HepG2 (cell line): Measurements from ENCODE around the gene RGMA. TPM values are rescaled to one million over a fixed set of nuclear protein-coding genes. Genes with fewer than 3 reads are reported as not detected.

ENCODE experiments used
- ATAC-seq: fragments of 200-7000 bp; cut with Tn5 transposase; 3 replicates; pipeline ENCODE4 v1.9.1; 2020; ENCODE audit warnings: mild to moderate bottlenecking, moderate library complexity
- BruUV-seq: library from RNA; stranded (reverse); fragments of 400-500 nt; replicated peaks from 2 replicates; lab custom pipeline; 2021; lab: Mats Ljungman, UMichigan
- CTCF ChIA-PET: fragments of 300-600 bp; formaldehyde crosslinking; extraction: SDS; loops from one replicate; lab custom pipeline; 2021; ENCODE audit warnings: low total read pairs, inconsistent platforms, low intra/inter-chr PET ratio; lab: Yijun Ruan, JAX
- POLR2A ChIA-PET: fragments of 350-600 bp; sonication (Branson Sonifier 250); formaldehyde crosslinking; loops from one replicate; lab custom pipeline; 2020; ENCODE audit warnings: antibody characterized with exemption, inconsistent platforms; lab: Yijun Ruan, JAX
- DNase-seq: peaks from one replicate; pipeline ENCODE4 v3.0.0-alpha.2; 2015; ENCODE audit warnings: low spot score
- FAIRE-seq: peaks from 3 replicates; lab custom pipeline; 2011; peaks lifted over from hg19 to GRCh38; lab: Jason Lieb, UNC
- H2AFZ ChIP-seq: one replicate; pipeline ENCODE4 v1.6.1; 2011; ENCODE audit warnings: low read length, inconsistent platforms
- H3K27ac ChIP-seq: fragments of 300-600 bp; 3 replicates; pipeline ENCODE4 v1.8.0; 2011; ENCODE audit warnings: mixed run types, mild to moderate bottlenecking, mixed read lengths, low read length, inconsistent platforms; ENCODE audit not compliant: insufficient read depth; ENCODE audit errors: extremely low read length
- H3K27me3 ChIP-seq, 2 experiments: fragments of 200-600 bp in 1 of 2; 2 replicates in 1 of 2; 3 replicates in 1 of 2; pipeline versions ENCODE4 v1.6.0 to v1.8.0; 2011; ENCODE audit warnings: low read length in 2 of 2, mild to moderate bottlenecking in 2 of 2, moderate library complexity in 2 of 2, inconsistent platforms in 1 of 2; ENCODE audit not compliant: insufficient read depth in 2 of 2, control insufficient read depth in 1 of 2
- H3K36me3 ChIP-seq, 2 experiments: fragments of 200-600 bp in 1 of 2; replicated peaks in 1 of 2; 2 replicates in 1 of 2; 3 replicates in 1 of 2; pipeline versions ENCODE4 v1.5.1 to v1.8.0; 2011; ENCODE audit warnings: low read length in 2 of 2, inconsistent platforms in 1 of 2; ENCODE audit not compliant: insufficient read depth in 2 of 2, control insufficient read depth in 1 of 2
- H3K4me1 ChIP-seq: 2 replicates; pipeline ENCODE4 v1.5.1; 2012; ENCODE audit warnings: low read length, inconsistent platforms; ENCODE audit not compliant: insufficient read depth
- H3K4me2 ChIP-seq: 2 replicates; pipeline ENCODE4 v1.6.0; 2011; ENCODE audit warnings: low read depth, low read length, inconsistent platforms
- H3K4me3 ChIP-seq, 3 experiments: fragments of 200-600 bp in 1 of 3; sonication (generic), shearing (Covaris generic) in 1 of 3; replicated peaks in 1 of 3; 2 replicates each; pipeline ENCODE4 v1.5.1; 2011 to 2016; ENCODE audit warnings: low read length in 3 of 3, inconsistent platforms in 2 of 3, low read depth in 2 of 3, mild to moderate bottlenecking in 2 of 3, control low read depth in 1 of 3, mixed read lengths in 1 of 3; ENCODE audit not compliant: insufficient read depth in 1 of 3
- H3K79me2 ChIP-seq: one replicate; pipeline ENCODE4 v1.6.1; 2011; ENCODE audit warnings: low read length, inconsistent platforms; ENCODE audit not compliant: insufficient read depth
- H3K9ac ChIP-seq: 2 replicates; pipeline ENCODE4 v1.6.0; 2011; ENCODE audit warnings: mild to moderate bottlenecking, low read depth, low read length, inconsistent platforms; ENCODE audit not compliant: insufficient read depth
- H3K9me3 ChIP-seq: 2 replicates; pipeline ENCODE4 v1.5.1; 2012; ENCODE audit warnings: mild to moderate bottlenecking, low read length
- H4K20me1 ChIP-seq: 2 replicates; pipeline ENCODE4 v1.6.0; 2011; ENCODE audit warnings: inconsistent platforms, mild to moderate bottlenecking, low read length, moderate library complexity; ENCODE audit not compliant: insufficient read depth
- AGO2 ChIP-seq: fragments of 200-400 bp; formaldehyde crosslinking; optimal IDR thresholded peaks from 2 replicates; pipeline ENCODE3; 2017; ENCODE audit warnings: mild to moderate bottlenecking, low read depth, low read length, moderate library complexity
- ATF4 ChIP-seq, 2 experiments: fragments of 450-650 bp in 1 of 2; sonication (generic) in 1 of 2; formaldehyde crosslinking; IDR thresholded peaks; 2 replicates each; pipeline versions ENCODE4 v1.5.0 to v1.8.0; 2020 to 2022; ENCODE audit warnings: mild to moderate bottlenecking in 1 of 2, missing genetic modification reagents in 1 of 2
- BHLHE40 ChIP-seq: IDR thresholded peaks from 2 replicates; pipeline ENCODE4 v1.6.1; 2011; ENCODE audit warnings: low read length, improper control_type of control experiment
- CEBPB ChIP-seq: IDR thresholded peaks from 2 replicates; pipeline ENCODE4 v1.6.1; 2011; ENCODE audit warnings: low read depth, low read length, improper control_type of control experiment, borderline replicate concordance
- CSRNP2 ChIP-seq: sonication (generic); formaldehyde crosslinking; conservative IDR thresholded peaks from 2 replicates; pipeline ENCODE4 v1.8.0; 2022; ENCODE audit warnings: low read depth, missing genetic modification reagents
- ELF3 ChIP-seq: IDR thresholded peaks from 2 replicates; pipeline ENCODE4 v1.6.1; 2016; ENCODE audit warnings: missing genetic modification reagents, missing compliant biosample characterization
- KMT2B ChIP-seq: IDR thresholded peaks from 2 replicates; pipeline ENCODE4 v1.6.1; 2016; ENCODE audit warnings: missing genetic modification reagents, missing compliant biosample characterization
- NBN ChIP-seq: fragments of 450-650 bp; conservative IDR thresholded peaks from 2 replicates; pipeline ENCODE4 v1.6.1; 2017
- POLR2A ChIP-seq, 2 experiments: IDR thresholded peaks; 2 replicates each; pipeline ENCODE4 v1.6.1; 2011; ENCODE audit warnings: low read depth in 2 of 2, low read length in 2 of 2, mild to moderate bottlenecking in 1 of 2, moderate library complexity in 1 of 2; ENCODE audit not compliant: insufficient read depth in 1 of 2
- POLR2AphosphoS2 ChIP-seq: IDR thresholded peaks from 2 replicates; pipeline ENCODE4 v1.6.1; 2011; ENCODE audit warnings: low read depth, low read length, improper control_type of control experiment
- RBM22 ChIP-seq: fragments of 200-400 bp; formaldehyde crosslinking; optimal IDR thresholded peaks from 2 replicates; pipeline ENCODE3; 2017; ENCODE audit warnings: mild to moderate bottlenecking, low read length, moderate library complexity
- SIX1 ChIP-seq: sonication (generic); formaldehyde crosslinking; IDR thresholded peaks from 2 replicates; pipeline ENCODE4 v1.4.0; 2020; ENCODE audit warnings: missing genetic modification reagents, borderline replicate concordance
- ZBTB26 ChIP-seq: IDR thresholded peaks from 2 replicates; pipeline ENCODE4 v1.6.1; 2016; ENCODE audit warnings: missing compliant biosample characterization, missing genetic modification reagents, borderline replicate concordance
- ZFP41 ChIP-seq: sonication (generic); formaldehyde crosslinking; IDR thresholded peaks from 2 replicates; pipeline ENCODE4 v1.4.0; 2020; ENCODE audit warnings: mild to moderate bottlenecking, missing genetic modification reagents, borderline replicate concordance
- ZNF382 ChIP-seq: sonication (generic); formaldehyde crosslinking; IDR thresholded peaks from 2 replicates; pipeline ENCODE4 v1.5.0; 2020; ENCODE audit warnings: missing genetic modification reagents, mild to moderate bottlenecking, borderline replicate concordance
- ZNF629 ChIP-seq: sonication (generic); formaldehyde crosslinking; conservative IDR thresholded peaks from 2 replicates; pipeline ENCODE4 v1.5.0; 2020; ENCODE audit warnings: missing genetic modification reagents
- ZNF770 ChIP-seq: sonication (generic); formaldehyde crosslinking; IDR thresholded peaks from 2 replicates; pipeline ENCODE4 v1.5.0; 2020; ENCODE audit warnings: mild to moderate bottlenecking, missing genetic modification reagents
- WGBS: methylation state at CpG from one replicate; pipeline ENCODE4 v1.1.6; 2017; ENCODE audit warnings: low lambda C conversion rate; 5-methylcytosine and 5-hydroxymethylcytosine counted together
- in situ Hi-C: cut with HindIII; loops from 2 replicates; pipeline ENCODE4 v1.10.0; 2017; ENCODE audit warnings: low pct_unique_long_range_greater_than_20kb; ENCODE audit not compliant: extremely low pct_ligation_motif_present
- intact Hi-C: fragments of 100-400 bp; cut with micrococcal nuclease; formaldehyde crosslinking; loops from one replicate; pipeline ENCODE4 v1.10.0; 2022; ENCODE audit not compliant: unreplicated experiment
- polyA plus RNA-seq, 8 experiments: library from polyadenylated mRNA; depleted of rRNA in 3 of 8; stranded (reverse) in 7 of 8; unstranded in 1 of 8; fragments of >200 nt; fragmentation: Illumina TruSeq in 4 of 8; extraction: Trizol in 4 of 8; gene quantifications; 2 replicates each; pipeline versions ENCODE4 v1.2.1 to v1.2.3, GENCODE V29; 2011 to 2016; ENCODE audit warnings: low read depth in 4 of 8, missing spikeins in 1 of 8, mixed read lengths in 1 of 8; ENCODE audit not compliant: insufficient read depth in 1 of 8
- total RNA-seq, 5 experiments: library from RNA; depleted of rRNA; stranded (reverse); fragments of >200 nt; fragmentation: Illumina TruSeq; extraction: Trizol; gene quantifications; 2 replicates each; pipeline ENCODE4 v1.2.3, GENCODE V29; 2016; ENCODE audit warnings: low read depth in 1 of 5

Gene RGMA
- total and polyA plus RNA-seq, 2 of the 13 experiments (the other 11 are each of a cell fraction or from before 2014, with no cell fraction given) = not detected

- no TSS peak for BruUV-seq
- H3K27ac ChIP-seq = no peak overlapping the region
- TF ChIP-seq BHLHE40 (no peak), NBN (no peak), AGO2 (peak; percentile 53), ZNF629 (CRISPR knock-in tag) (no peak), ZNF770 (CRISPR knock-in tag) (no peak), ELF3 (no peak), POLR2A (IDR thresholded peaks at IDR 0.05; ENCODE audit: insufficient read depth in 1 of 2, low read depth in 2 of 2, low read length in 2 of 2) (0 out of 4 replicates have a peak, but pooled peaks of 1 of the 2 experiments have one; percentile 36), ZBTB26 (no peak), CSRNP2 (no peak), ZFP41 (CRISPR knock-in tag) (no peak), SIX1 (CRISPR knock-in tag) (no peak), RBM22 (peak; percentile 97), ATF4 (CRISPR knock-in tag; IDR thresholded peaks at IDR 0.05) (peak in 1 of 2 experiments; percentile 80; a peak in 2 of 4 replicates), POLR2AphosphoS2 (peak; percentile 68; the same call in 1 of the 2 replicates), CEBPB (peak; percentile 20; the same call in 1 of the 2 replicates), KMT2B (CRISPR knock-in tag) (no peak), ZNF382 (no peak)
- ChIA-PET POLR2A (no interaction called here), CTCF (no interaction called here)
- DNase-seq = no peak
- no peak overlapping the region for H2AFZ ChIP-seq
- H3K9ac ChIP-seq = no peak overlapping the region
- H3K4me3 ChIP-seq = no peak overlapping the region
- H3K79me2 ChIP-seq = peaks cover under 1% of the 10 kb centered on the region
- 0 out of 5 replicates have a peak, but pooled peaks cover 0 to 5% of the 10 kb centered on the region in 2 experiments for H3K27me3 ChIP-seq
- H3K4me1 ChIP-seq = peaks cover 19% of the 10 kb centered on the region
- no peak for FAIRE-seq
- peaks cover 26% of the 10 kb centered on the region for H4K20me1 ChIP-seq
- peaks cover 22 to 45% of the 10 kb centered on the region in 2 experiments; a peak in 4 of 5 replicates for H3K36me3 ChIP-seq
- in situ Hi-C loops = no loop called here
- no peak overlapping the region for H3K4me2 ChIP-seq
- no peaks in the 10 kb centered on the region for H3K9me3 ChIP-seq
- 96% methylated on average over 8 of the region's 10 CpGs for WGBS
- intact Hi-C loops = no loop called here
- no peak for ATAC-seq
Measured at GRCh38 chr15:93027413-93027812, 61.6 kb downstream of the RGMA start.
